ENCODE measurements around the gene MCM8.

DNA sequence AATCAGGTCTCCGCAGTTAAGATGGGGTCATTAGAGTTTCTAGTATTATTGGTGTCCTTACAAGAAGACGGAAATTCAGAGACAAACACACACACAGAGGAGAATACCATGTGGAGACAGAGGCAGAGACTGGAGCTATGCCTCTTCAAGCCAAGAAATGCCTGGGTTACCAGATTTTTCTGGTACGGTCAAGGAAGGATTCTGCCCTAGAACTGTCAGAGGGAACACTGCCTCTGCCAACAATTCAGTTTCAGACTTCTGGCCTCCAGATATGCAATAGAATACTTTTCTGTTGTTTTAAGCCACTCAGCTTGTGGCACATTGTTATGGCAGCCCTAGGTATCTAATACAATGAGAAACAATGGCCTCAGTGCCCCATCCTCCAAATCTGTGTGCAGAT, 19.0 kb upstream of the MCM8 start:
- TF ChIP-seq EZH2phosphoT487 (IDR thresholded peaks at IDR 0.05; ENCODE audit: low read length) = no peak
- no peak for TF ChIP-seq CTCF (IDR thresholded peaks at IDR 0.05; ENCODE audit: low read length)
